GM20000 (cell line): ENCODE results near the gene MYRIP.

ENCODE experiments used
- DNase-seq: peaks from one replicate; pipeline ENCODE4 v3.0.0; 2012; ENCODE audit warnings: low spot score
- TF ChIP-seq, protein P1 (sequence below): IDR thresholded peaks from 2 replicates; pipeline ENCODE4 v1.5.1; 2012; ENCODE audit warnings: mild to moderate bottlenecking, control low read depth; ENCODE audit errors: extremely low read depth, missing control alignments

The MYRIP gene

DNA sequence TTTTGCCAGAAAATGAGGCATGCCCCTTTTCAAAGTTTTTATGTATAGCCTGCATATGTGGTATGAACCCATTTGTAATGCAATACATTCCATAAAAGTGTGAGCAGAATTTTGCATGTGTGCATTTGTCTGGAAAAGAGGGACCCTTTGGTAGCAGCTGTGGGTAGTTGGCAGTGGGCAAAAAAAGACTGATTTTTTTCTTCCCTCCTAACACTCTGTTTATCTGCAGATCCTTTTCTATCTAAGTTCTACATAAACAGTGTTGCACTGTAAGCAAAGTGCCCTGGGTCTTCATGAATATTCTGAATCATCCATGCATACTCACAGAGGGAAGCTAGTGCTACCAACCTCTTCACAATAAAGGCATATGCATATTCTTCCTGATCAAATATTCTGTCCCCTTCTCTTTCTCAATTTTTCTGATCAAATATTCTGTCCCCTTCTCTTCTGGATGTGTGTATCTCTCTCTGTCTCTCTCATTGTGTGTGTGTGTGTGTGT is 288.9 kb downstream of the MYRIP start:
- TF ChIP-seq, protein P1, sequence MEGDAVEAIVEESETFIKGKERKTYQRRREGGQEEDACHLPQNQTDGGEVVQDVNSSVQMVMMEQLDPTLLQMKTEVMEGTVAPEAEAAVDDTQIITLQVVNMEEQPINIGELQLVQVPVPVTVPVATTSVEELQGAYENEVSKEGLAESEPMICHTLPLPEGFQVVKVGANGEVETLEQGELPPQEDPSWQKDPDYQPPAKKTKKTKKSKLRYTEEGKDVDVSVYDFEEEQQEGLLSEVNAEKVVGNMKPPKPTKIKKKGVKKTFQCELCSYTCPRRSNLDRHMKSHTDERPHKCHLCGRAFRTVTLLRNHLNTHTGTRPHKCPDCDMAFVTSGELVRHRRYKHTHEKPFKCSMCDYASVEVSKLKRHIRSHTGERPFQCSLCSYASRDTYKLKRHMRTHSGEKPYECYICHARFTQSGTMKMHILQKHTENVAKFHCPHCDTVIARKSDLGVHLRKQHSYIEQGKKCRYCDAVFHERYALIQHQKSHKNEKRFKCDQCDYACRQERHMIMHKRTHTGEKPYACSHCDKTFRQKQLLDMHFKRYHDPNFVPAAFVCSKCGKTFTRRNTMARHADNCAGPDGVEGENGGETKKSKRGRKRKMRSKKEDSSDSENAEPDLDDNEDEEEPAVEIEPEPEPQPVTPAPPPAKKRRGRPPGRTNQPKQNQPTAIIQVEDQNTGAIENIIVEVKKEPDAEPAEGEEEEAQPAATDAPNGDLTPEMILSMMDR = no peak

DNA sequence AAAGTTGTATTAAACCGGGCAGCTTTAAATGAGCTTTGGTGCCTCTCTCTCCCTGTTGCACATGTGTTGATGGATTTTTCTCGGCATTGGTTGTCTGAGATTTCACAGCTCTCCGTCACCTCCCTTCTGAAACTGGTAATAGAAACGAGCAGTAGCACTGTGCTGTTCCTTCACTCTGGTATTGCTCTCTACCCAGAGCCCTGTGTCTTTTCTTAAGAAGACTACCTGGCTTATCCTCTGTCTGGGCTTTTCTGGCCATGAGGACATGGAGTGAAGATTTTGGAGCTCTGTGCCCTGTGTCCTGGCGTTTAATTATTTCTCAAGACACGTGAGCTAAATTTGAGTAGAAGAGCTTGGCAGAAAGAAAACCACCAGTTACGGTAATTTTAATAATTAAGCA is 290.5 kb downstream of the MYRIP start:
- TF ChIP-seq, protein P1 = no peak
- no peak for DNase-seq

More for the DNA sequence above, 288.9 kb downstream of the MYRIP start:
- no peak for DNase-seq

DNA sequence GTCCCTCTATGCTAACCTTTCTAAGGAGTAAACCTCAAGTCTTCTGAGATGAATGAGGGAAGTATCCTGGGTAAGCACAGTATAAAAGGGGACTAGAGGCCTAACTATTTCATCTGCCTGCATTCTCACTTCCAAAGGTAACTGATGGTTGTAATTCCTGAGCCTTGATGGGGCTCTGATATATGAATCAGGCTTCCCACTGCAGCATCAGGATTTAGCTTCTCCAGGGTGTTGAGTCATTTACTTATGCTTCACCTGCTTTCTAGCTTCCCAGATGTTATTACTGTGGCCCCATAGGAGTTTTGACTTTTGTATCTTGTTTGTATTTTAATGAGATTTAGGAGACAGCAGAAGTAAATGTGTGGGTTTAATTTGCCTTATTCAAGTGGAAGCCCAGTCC is 292.8 kb downstream of the MYRIP start:
- TF ChIP-seq, protein P1 = no peak
- no peak for DNase-seq

DNA sequence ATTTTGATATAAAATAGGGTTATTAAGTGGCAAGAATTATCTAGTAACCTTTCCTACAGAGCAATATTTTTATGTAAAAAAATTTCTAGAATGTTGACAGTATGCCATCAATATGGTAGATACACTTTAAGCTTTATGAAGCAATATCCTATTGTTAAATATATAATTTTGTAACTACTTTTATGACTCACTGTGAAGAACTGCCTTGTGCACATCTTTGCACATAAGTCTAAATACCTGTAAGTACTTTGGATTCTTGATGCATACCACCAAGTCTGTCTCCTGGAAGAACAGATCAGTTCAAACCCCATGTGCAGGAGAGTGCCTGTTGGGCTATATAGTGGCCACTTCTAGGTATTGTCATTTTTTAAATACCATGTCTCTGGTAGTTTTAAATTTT is 294.4 kb downstream of the MYRIP start:
- DNase-seq = no peak

DNA sequence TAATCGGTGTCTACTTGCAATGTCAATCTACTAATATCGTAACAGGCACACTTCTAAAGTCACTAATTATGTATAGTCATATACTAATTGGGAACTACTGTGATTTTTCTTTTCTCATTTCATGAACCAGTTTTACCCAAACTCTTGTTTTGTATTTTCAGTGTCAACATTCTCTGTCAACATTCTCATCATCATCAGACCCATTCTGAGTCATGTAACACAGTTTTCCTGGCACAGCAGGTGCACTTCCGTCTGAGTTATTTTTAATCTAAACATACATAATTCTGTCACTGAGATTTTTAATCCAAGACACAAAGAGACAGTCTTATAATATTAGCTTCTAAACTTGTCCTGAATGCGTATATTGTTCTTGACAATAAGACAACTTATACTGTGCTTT is 295.0 kb downstream of the MYRIP start:
- TF ChIP-seq, protein P1 = no peak
- no peak for DNase-seq

More for the DNA sequence above, 294.4 kb downstream of the MYRIP start:
- TF ChIP-seq, protein P1 = no peak

DNA sequence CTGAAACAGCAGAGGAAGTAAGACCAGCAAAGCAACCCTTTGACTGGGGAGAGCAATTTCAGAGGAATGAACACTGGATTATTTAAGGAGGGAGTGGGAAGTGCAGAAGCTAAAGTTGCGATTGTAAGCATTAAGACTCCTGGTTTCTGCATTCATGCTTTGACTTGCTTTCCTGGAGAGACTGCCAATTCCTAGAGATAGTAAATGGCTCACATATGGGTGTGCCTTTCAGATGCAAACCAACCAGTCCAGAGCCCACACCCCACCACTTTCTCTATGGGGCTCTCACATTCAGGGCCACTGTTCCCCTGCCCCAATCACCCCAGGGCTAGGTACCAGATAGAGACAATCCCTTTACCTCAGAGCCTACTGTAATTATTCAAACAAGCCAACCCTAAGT is 299.2 kb downstream of the MYRIP start:
- no peak for DNase-seq
- TF ChIP-seq, protein P1 = no peak

DNA sequence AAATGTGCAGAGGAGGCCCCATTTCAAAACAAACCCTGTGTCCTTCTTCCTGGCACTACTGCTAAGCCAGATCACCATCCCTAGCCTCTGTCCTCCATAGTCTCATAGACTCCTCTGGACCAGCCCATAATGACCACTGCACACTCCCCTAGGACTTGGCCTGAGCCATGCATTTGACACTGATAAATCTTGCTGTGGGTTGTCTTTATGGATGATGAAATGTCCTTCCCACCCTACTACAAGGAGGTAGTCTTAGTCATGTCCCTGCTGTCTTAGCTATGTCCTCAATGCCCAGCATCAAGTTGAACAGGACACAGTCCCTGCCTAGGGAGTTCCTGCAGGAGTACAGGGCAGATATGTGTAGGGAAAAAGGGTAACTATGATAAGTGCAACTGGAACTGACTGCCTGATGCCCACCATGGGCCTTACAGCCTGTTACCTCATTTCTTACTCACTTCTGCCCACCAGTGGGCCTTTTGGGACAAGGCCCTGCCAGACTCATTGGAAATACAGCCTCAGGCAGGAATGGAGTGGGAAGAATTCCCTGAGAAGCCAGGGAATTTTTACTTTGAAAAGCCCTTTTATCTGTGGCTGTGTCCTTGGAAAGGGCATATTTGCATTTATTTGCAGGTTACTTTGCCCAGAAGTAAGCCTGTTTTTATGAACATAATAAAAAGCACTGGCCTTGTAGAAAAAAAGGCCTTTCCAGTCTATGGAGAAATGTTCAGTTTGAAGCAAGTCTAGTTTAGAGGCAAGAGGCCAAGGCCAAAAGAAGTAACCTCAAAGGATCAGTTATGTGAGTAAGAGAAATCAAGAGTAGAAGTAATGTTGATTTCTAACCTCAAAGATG is 300.5 kb downstream of the MYRIP start:
- DNase-seq = no peak
- TF ChIP-seq, protein P1 = no peak
